Natural killer cell (primary cell): ENCODE measurements around the gene KLHL30. TPM values are rescaled to one million over a fixed set of nuclear protein-coding genes. Genes with fewer than 3 reads are reported as not detected.

ENCODE experiments used
- ATAC-seq, 3 donors: fragments of 150-1000 bp in 2 of 3; fragments of 200-7000 bp in 1 of 3; cut with Tn5 transposase; 1 replicate in 1 of 3; 2 replicates in 2 of 3; pipeline ENCODE4 v1.10.0; 2021; ENCODE audit warnings: mild to moderate bottlenecking in 2 of 3, moderate library complexity in 2 of 3
- DNase-seq, 2 donors: peaks; one replicate each; pipeline versions ENCODE4 v3.0.0 to v3.0.0-alpha.2; 2013 to 2021; ENCODE audit warnings: mixed read lengths in 1 of 2
- H3K27ac ChIP-seq: one replicate; pipeline ENCODE4 v1.5.1; 2013; ENCODE audit warnings: mild to moderate bottlenecking, low read length
- H3K27me3 ChIP-seq: one replicate; pipeline ENCODE4 v1.6.1; 2013; ENCODE audit warnings: low read length; ENCODE audit not compliant: control insufficient read depth, insufficient read depth
- H3K36me3 ChIP-seq: one replicate; pipeline ENCODE4 v1.6.1; 2013; ENCODE audit warnings: low read length; ENCODE audit not compliant: control insufficient read depth, insufficient read depth
- H3K4me1 ChIP-seq: one replicate; pipeline ENCODE4 v1.6.1; 2013; ENCODE audit warnings: low read length; ENCODE audit not compliant: control insufficient read depth, insufficient read depth
- H3K4me3 ChIP-seq: one replicate; pipeline ENCODE4 v1.5.1; 2013; ENCODE audit warnings: low read length
- H3K9me3 ChIP-seq: one replicate; pipeline ENCODE4 v1.6.1; 2013; ENCODE audit warnings: low read length; ENCODE audit not compliant: control insufficient read depth, insufficient read depth
- H3K27ac Mint-ChIP-seq, 2 donors: one replicate each; pipeline ENCODE4 v1.8.0; 2022; ENCODE audit warnings: mild to moderate bottlenecking in 2 of 2, mixed read lengths in 2 of 2, moderate library complexity in 1 of 2
- H3K27me3 Mint-ChIP-seq, 2 donors: one replicate each; pipeline ENCODE4 v1.8.0; 2022; ENCODE audit warnings: low read depth in 2 of 2, mixed read lengths in 2 of 2
- H3K36me3 Mint-ChIP-seq: one replicate; pipeline ENCODE4 v1.8.0; 2022; ENCODE audit warnings: mixed read lengths
- H3K4me1 Mint-ChIP-seq, 2 donors: one replicate each; pipeline ENCODE4 v1.8.0; 2022; ENCODE audit warnings: mixed read lengths in 2 of 2
- H3K4me3 Mint-ChIP-seq: one replicate; pipeline ENCODE4 v1.8.0; 2022; ENCODE audit warnings: mild to moderate bottlenecking, moderate library complexity, mixed read lengths
- H3K9me3 Mint-ChIP-seq, 2 donors: one replicate each; pipeline ENCODE4 v1.8.0; 2022; ENCODE audit warnings: mixed read lengths in 2 of 2
- WGBS: methylation state at CpG from one replicate; pipeline ENCODE4 v1.1.7; 2013; ENCODE audit warnings: missing lambda C conversion rate; ENCODE audit not compliant: insufficient coverage; 5-methylcytosine and 5-hydroxymethylcytosine counted together
- intact Hi-C: fragments of 100-400 bp; cut with micrococcal nuclease; formaldehyde crosslinking; loops from one replicate; pipeline ENCODE4 v1.14.2; 2022
- total RNA-seq, 4 donors: library from RNA; stranded (reverse); fragments of 120-200 nt in 1 of 4; gene quantifications; one replicate each; pipeline versions ENCODE4 v1.2.3 to v1.2.4, GENCODE V29; 2013 to 2022
- TF ChIP-seq, protein P1 (sequence below): fragments of 200-600 bp; IDR thresholded peaks from one replicate; pipeline ENCODE4 v1.8.0; 2022; ENCODE audit warnings: antibody characterized with exemption

The KLHL30 gene
- total RNA-seq, 3 donors from 2014 or later (not counting 1 experiment from before 2014, with no cell fraction given), result not detected

- H3K27ac ChIP-seq, result no peak overlapping the region
- H3K4me1 Mint-ChIP-seq, result no peaks in the 10 kb centered on the region
- H3K36me3 Mint-ChIP-seq, result no peaks in the 10 kb centered on the region
- ATAC-seq (no peak), DNase-seq (no peak)
- intact Hi-C loops, result no loop called here
- no peaks in the 10 kb centered on the region for H3K27me3 Mint-ChIP-seq
- H3K4me1 ChIP-seq, result peaks cover 6% of the 10 kb centered on the region
- no peaks in the 10 kb centered on the region for H3K9me3 Mint-ChIP-seq
- TF ChIP-seq, protein P1, sequence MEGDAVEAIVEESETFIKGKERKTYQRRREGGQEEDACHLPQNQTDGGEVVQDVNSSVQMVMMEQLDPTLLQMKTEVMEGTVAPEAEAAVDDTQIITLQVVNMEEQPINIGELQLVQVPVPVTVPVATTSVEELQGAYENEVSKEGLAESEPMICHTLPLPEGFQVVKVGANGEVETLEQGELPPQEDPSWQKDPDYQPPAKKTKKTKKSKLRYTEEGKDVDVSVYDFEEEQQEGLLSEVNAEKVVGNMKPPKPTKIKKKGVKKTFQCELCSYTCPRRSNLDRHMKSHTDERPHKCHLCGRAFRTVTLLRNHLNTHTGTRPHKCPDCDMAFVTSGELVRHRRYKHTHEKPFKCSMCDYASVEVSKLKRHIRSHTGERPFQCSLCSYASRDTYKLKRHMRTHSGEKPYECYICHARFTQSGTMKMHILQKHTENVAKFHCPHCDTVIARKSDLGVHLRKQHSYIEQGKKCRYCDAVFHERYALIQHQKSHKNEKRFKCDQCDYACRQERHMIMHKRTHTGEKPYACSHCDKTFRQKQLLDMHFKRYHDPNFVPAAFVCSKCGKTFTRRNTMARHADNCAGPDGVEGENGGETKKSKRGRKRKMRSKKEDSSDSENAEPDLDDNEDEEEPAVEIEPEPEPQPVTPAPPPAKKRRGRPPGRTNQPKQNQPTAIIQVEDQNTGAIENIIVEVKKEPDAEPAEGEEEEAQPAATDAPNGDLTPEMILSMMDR, result no peak
- peaks cover 2% of the 10 kb centered on the region for H3K36me3 ChIP-seq
- H3K4me3 ChIP-seq, result no peak overlapping the region
- H3K9me3 ChIP-seq, result no peaks in the 10 kb centered on the region
- 83% methylated on average over 7 of the region's 7 CpGs for WGBS
- H3K4me3 Mint-ChIP-seq, result no peak overlapping the region
- H3K27me3 ChIP-seq, result no peaks in the 10 kb centered on the region
- H3K27ac Mint-ChIP-seq, result no peak overlapping the region
Observed at GRCh38 chr2:238095143-238095542, 43.3 kb upstream of the KLHL30 start.

GRCh38 chr2:238096311-238097011 lies 42.0 kb upstream of the KLHL30 start:
- Histone ChIP-seq H3K27ac (no peak overlapping the region), H3K4me1 (peaks cover 6% of the 10 kb centered on the region), H3K9me3 (no peaks in the 10 kb centered on the region), H3K4me3 (no peak overlapping the region), H3K27me3 (no peaks in the 10 kb centered on the region), H3K36me3 (peaks cover 2% of the 10 kb centered on the region)
- Mint-ChIP-seq H3K27ac (no peak overlapping the region), H3K4me3 (no peak overlapping the region), H3K27me3 (no peaks in the 10 kb centered on the region), H3K9me3 (no peaks in the 10 kb centered on the region), H3K36me3 (no peaks in the 10 kb centered on the region), H3K4me1 (no peaks in the 10 kb centered on the region)
- DNase-seq (no peak), ATAC-seq (no peak)
- TF ChIP-seq, protein P1, result no peak
- WGBS, result 96% methylated on average over 22 of the region's 22 CpGs
- intact Hi-C loops, result no loop called here

DNA sequence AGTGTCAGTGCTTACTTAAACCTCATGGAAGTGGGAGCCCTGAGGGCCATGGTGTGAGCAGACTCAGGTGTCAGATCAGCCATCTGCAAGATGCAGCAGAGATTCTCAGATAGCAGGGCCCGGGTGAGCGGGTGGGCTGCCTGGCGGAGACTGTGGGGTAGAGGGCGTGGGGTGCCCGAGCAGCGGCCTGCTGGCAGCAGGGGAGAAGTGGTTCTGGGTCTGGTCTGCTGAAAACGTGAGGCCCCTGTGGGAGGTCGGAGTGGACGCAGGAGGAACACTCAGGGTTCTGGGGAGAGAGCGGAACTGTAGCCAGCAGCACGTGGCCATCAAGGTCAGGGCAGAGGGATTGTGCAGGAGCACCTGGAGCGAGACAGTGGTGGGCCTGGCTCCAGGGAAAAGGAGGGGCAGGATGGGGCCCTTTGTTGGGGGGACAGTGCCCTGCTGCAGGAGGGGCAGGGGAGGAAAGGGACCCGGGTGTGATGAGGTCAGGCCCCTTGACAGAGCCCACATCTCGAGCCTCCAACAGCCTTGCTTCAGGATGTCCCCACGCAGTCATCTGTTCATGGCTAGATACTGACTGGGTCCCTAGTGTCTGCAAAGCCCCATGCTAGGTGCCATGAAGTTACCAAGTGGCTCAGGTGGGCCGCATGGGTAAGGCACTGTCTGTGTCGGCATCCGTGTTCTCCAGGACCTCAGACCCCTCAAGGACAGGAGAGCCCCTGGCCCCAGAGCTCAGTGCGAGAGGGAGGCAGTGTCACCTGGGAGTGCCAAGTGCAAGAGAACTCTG lies 41.1 kb upstream of the KLHL30 start:
- Mint-ChIP-seq H3K27me3 (no peaks in the 10 kb centered on the region), H3K4me3 (no peak overlapping the region), H3K4me1 (no peaks in the 10 kb centered on the region), H3K27ac (no peak overlapping the region), H3K9me3 (no peaks in the 10 kb centered on the region), H3K36me3 (no peaks in the 10 kb centered on the region)
- H3K27ac ChIP-seq, result no peak overlapping the region
- peaks cover 2% of the 10 kb centered on the region for H3K36me3 ChIP-seq
- DNase-seq (no peak), ATAC-seq (no peak)
- intact Hi-C loops, result no loop called here
- no peaks in the 10 kb centered on the region for H3K9me3 ChIP-seq
- TF ChIP-seq, protein P1, result no peak
- 96% methylated on average over 19 of the region's 19 CpGs for WGBS
- H3K27me3 ChIP-seq, result no peaks in the 10 kb centered on the region
- no peak overlapping the region for H3K4me3 ChIP-seq
- H3K4me1 ChIP-seq, result peaks cover 6% of the 10 kb centered on the region
